Stomach smooth muscle (tissue), 2 donors: ENCODE measurements around the gene TRIM50.
"Not testable (repeated sequence)": the region's sequence is repeated elsewhere in the genome, so short reads cannot be mapped to it uniquely, and the experiment has no call there.

Experiments
- H3K27ac ChIP-seq: one replicate; pipeline ENCODE4 v1.7.0; 2013; ENCODE audit warnings: mild to moderate bottlenecking, low read length, inconsistent platforms
- H3K27me3 ChIP-seq, 2 donors: one replicate each; pipeline ENCODE4 v1.7.0; 2013; ENCODE audit warnings: low read length in 2 of 2; ENCODE audit not compliant: insufficient read depth in 2 of 2, control insufficient read depth in 1 of 2
- H3K36me3 ChIP-seq, 2 donors: one replicate each; pipeline ENCODE4 v1.7.0; 2013; ENCODE audit warnings: low read length in 2 of 2; ENCODE audit not compliant: control insufficient read depth in 2 of 2, insufficient read depth in 2 of 2
- H3K4me1 ChIP-seq: one replicate; pipeline ENCODE4 v1.7.0; 2013; ENCODE audit warnings: low read length; ENCODE audit not compliant: control insufficient read depth, insufficient read depth
- H3K4me3 ChIP-seq, 2 donors: one replicate each; pipeline ENCODE4 v1.7.0; 2013; ENCODE audit warnings: low read length in 2 of 2
- H3K9ac ChIP-seq, 2 donors: one replicate each; pipeline ENCODE4 v1.7.0; 2013; ENCODE audit warnings: low read length in 2 of 2, mild to moderate bottlenecking in 1 of 2
- H3K9me3 ChIP-seq, 2 donors: one replicate each; pipeline ENCODE4 v1.7.0; 2013; ENCODE audit warnings: low read length in 2 of 2; ENCODE audit not compliant: control insufficient read depth in 2 of 2
- donor health status: healthy.
- donor health status: Pancreatic carcinoma.

TRIM50 gene

DNA sequence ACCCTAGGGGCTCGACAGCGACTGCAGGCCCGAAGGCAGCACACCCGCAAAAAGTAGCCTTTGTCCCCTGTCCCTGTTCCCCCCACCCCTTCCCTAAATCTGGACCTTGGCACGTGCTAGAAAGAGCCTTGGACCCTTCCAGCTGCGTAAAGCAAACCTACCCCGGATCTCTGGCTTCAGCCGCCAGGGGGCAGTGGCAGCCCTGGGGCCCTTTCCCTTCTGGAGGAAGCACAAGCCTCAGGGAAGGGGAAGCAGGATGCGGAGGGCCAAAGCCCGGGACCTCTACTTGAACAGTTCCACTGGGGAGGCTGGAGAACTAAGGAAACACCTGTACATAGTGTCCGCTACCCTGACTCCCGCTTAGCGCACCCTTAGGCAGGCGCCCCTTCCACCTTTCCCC, 26.8 kb downstream of the TRIM50 start:
- H3K4me1 ChIP-seq, H3K27me3 ChIP-seq, H3K9ac ChIP-seq, H3K9me3 ChIP-seq, H3K27ac ChIP-seq, H3K4me3 ChIP-seq: not testable (repeated sequence)
- peaks cover 0 to 13% of the 10 kb centered on the region in 2 donors for H3K36me3 ChIP-seq

DNA sequence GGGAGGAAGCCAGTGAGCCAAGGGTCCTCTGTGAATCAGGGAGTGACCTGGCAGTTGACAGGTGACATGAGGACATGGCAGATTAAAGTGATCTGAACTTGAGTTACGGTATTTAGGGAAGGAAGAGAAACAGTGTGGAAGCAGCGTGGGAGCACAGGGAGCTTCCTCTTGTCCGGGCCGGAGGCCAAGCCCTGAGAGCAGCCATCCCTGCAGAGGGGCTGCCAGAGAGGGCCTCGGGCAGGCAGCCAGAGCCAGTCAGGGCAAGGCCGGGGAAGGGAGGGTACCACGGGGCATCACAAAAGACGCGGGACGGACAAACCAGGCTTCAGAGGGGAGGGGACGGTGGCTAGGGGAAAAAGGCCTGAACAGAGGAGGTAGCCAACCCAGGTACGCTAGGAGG, 28.1 kb downstream of the TRIM50 start:
- not testable (repeated sequence) for H3K4me1 ChIP-seq, H3K4me3 ChIP-seq, H3K9me3 ChIP-seq, H3K27me3 ChIP-seq, H3K36me3 ChIP-seq, H3K9ac ChIP-seq, H3K27ac ChIP-seq

DNA sequence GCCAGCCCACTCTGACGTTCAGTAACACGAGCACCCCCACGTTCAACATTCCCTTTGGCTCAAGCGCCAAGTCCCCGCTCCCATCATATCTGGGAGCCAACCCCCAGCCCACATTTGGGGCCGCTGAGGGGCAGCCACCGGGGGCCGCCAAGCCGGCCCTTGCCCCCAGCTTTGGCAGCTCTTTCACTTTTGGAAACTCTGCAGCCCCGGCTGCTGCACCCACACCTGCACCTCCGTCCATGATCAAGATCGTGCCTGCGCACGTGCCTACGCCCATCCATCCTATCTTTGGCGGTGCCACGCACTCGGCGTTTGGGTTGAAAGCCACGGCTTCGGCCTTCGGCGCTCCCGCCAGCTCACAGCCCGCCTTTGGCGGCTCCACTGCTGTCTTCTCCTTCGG, 30.2 kb downstream of the TRIM50 start:
- H3K27me3 ChIP-seq, H3K4me3 ChIP-seq, H3K4me1 ChIP-seq, H3K9ac ChIP-seq, H3K36me3 ChIP-seq, H3K27ac ChIP-seq, H3K9me3 ChIP-seq: not testable (repeated sequence)

DNA sequence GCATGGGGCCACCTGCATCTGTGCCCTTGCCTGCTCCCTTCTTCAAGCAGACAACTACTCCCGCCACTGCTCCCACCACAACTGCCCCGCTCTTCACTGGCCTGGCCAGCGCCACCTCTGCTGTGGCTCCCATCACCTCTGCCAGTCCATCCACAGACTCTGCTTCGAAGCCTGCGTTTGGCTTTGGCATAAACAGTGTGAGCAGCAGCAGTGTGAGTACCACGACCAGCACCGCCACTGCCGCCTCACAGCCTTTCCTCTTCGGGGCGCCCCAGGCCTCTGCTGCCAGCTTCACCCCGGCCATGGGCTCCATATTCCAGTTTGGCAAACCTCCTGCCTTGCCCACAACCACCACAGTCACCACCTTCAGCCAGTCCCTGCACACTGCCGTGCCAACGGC, 30.6 kb downstream of the TRIM50 start:
- H3K27me3 ChIP-seq, H3K4me1 ChIP-seq, H3K9me3 ChIP-seq, H3K4me3 ChIP-seq, H3K27ac ChIP-seq, H3K36me3 ChIP-seq, H3K9ac ChIP-seq: not testable (repeated sequence)

DNA sequence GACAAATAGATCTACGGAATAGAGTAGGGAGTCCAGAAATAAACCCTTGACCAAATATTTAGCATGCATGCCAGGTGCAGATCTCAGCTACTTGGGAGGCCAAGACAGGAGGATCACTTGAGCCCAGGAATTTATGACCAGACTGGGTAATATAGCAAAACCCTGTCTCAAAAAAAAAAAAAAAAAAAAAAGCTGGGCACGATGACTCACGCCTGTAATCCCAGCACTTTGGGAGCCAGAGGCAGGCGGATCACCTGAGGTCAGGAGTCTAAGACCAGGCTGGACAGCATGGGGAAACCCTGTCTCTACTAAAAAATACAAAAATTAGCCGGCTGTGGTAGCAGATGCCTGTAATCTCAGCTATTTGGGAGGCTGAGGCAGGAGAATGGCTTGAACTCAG, 50.7 kb downstream of the TRIM50 start:
- not testable (repeated sequence) for H3K27ac ChIP-seq, H3K4me1 ChIP-seq, H3K9ac ChIP-seq, H3K36me3 ChIP-seq, H3K4me3 ChIP-seq, H3K9me3 ChIP-seq, H3K27me3 ChIP-seq

DNA sequence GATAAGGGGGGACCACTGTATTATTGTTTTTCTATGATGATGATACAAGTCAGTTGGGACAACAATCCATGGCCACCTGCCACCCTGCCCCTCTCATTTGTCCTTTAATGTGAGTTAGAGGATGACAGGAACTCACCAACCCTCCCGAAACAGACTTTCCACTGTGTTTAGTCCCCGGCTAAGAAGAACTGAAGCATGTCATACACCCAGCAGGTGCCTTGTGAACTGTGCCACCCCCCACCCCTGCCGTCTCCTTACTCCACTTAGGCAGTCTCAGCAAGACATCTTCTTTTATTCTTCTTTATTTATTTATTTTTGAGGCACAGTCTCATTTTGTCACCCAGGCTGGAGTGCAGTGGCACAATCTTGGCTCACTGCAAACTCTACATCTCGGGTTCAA, 60.1 kb downstream of the TRIM50 start:
- H3K27me3 ChIP-seq, H3K4me1 ChIP-seq, H3K36me3 ChIP-seq, H3K9ac ChIP-seq, H3K27ac ChIP-seq, H3K9me3 ChIP-seq, H3K4me3 ChIP-seq: not testable (repeated sequence)

DNA sequence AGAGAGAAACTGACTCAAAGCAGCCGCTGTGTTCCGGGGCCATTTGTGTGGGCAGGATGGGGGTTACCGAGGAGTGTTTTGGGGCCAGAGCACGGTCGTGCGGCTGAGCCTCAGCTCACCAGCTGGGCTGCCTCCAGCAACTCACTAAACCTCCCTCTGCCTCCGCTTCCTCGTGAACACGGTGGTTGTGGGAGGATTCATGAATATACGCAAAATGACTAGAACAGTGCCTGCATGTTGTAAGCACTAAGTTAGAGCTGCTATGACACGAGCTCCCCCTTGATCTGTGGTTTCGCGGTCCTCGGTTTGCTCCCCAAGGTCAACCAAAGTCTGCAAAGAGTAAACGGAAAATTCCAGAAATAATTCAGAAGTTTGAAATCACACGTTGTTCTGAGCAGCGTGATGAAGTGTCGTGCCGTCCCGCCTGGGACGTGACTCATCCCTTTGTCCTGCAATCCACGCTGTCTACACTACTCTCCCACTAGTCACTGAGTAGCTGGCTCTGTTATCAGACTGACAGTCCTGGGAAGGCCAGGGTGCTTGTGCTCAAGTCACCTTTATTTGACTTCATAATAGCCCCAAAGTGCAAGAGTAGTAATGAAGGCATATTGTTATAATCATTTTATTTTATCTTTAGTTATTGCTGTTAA, 61.0 kb downstream of the TRIM50 start:
- H3K9me3 ChIP-seq, H3K27ac ChIP-seq, H3K27me3 ChIP-seq, H3K4me3 ChIP-seq, H3K36me3 ChIP-seq, H3K9ac ChIP-seq, H3K4me1 ChIP-seq: not testable (repeated sequence)
